DMS153 treated with DMSO at 0.1 percent for 48 hours (cell line): ENCODE measurements around the gene BCL2L11.

Source experiments
- DNase-seq: peaks from one replicate; lab custom pipeline; 2025; ENCODE audit not compliant: unreplicated experiment; lab: John Stamatoyannopoulos, UW

BCL2L11 gene

GRCh38 chr2:111117598-111118480, 2.9 kb upstream of the BCL2L11 start:
- DNase-seq = peak; percentile 55

GRCh38 chr2:111118481-111118980, 2.2 kb upstream of the BCL2L11 start:
- no peak for DNase-seq

GRCh38 chr2:111118981-111119821, 1.5 kb upstream of the BCL2L11 start:
- DNase-seq = no peak

GRCh38 chr2:111119822-111120252, 877 bp upstream of the BCL2L11 start:
- no peak for DNase-seq

- DNase-seq = no peak
Observed at GRCh38 chr2:111121028-111121827, 514 bp downstream of the BCL2L11 start.

- peak; percentile 76 for DNase-seq
Observed at GRCh38 chr2:111121828-111122630, 1.3 kb downstream of the BCL2L11 start.

GRCh38 chr2:111122631-111123421, 2.1 kb downstream of the BCL2L11 start:
- DNase-seq = peak; percentile 71

GRCh38 chr2:111123751-111124150, 3.0 kb downstream of the BCL2L11 start:
- DNase-seq = no peak

GRCh38 chr2:111126581-111126980, 5.9 kb downstream of the BCL2L11 start:
- no peak for DNase-seq

- DNase-seq = no peak
Observed at GRCh38 chr2:111127351-111127750, 6.6 kb downstream of the BCL2L11 start.

GRCh38 chr2:111128096-111128495, 7.4 kb downstream of the BCL2L11 start:
- no peak for DNase-seq

- no peak for DNase-seq
Observed at GRCh38 chr2:111133603-111134002, 12.9 kb downstream of the BCL2L11 start.

GRCh38 chr2:111134055-111134454, 13.3 kb downstream of the BCL2L11 start:
- no peak for DNase-seq

GRCh38 chr2:111135237-111135909, 14.7 kb downstream of the BCL2L11 start:
- DNase-seq = no peak

- DNase-seq = no peak
Observed at GRCh38 chr2:111135910-111136297, 15.2 kb downstream of the BCL2L11 start.

GRCh38 chr2:111138839-111139238, 18.1 kb downstream of the BCL2L11 start:
- no peak for DNase-seq

- no peak for DNase-seq
Observed at GRCh38 chr2:111139637-111140317, 19.1 kb downstream of the BCL2L11 start.

GRCh38 chr2:111140815-111141214, 20.1 kb downstream of the BCL2L11 start:
- no peak for DNase-seq
